Breast epithelium (tissue), 4 donors: Measurements from ENCODE around the gene NTSR2. TPM values are rescaled to one million over a fixed set of nuclear protein-coding genes. Genes with fewer than 3 reads are reported as not detected.

ENCODE experiments used
- DNase-seq, 2 donors: peaks; one replicate each; pipeline ENCODE4 v3.0.0-alpha.2; 2019; ENCODE audit warnings: low spot score in 2 of 2
- H3K27ac ChIP-seq, 2 donors: fragments of 200-600 bp; sonication (generic) in 1 of 2; one replicate each; pipeline ENCODE4 v1.5.1; 2016 to 2019; ENCODE audit warnings: mild to moderate bottlenecking in 1 of 2
- H3K27me3 ChIP-seq, 2 donors: fragments of 200-600 bp; sonication (generic) in 1 of 2; one replicate each; pipeline versions ENCODE4 v1.5.1 to v1.6.0; 2017 to 2019; ENCODE audit warnings: control low read depth in 1 of 2, mild to moderate bottlenecking in 1 of 2
- H3K36me3 ChIP-seq: fragments of 200-600 bp; one replicate; pipeline ENCODE4 v1.5.1; 2019
- H3K4me1 ChIP-seq, 2 donors: fragments of 200-600 bp; sonication (generic); one replicate each; pipeline ENCODE4 v1.5.1; 2016 to 2019; ENCODE audit warnings: control low read depth in 1 of 2
- H3K4me3 ChIP-seq, 3 donors: fragments of 200-600 bp; sonication (generic); 1 replicate in 2 of 3; 2 replicates in 1 of 3; pipeline ENCODE4 v1.5.1; 2016 to 2019; ENCODE audit warnings: mild to moderate bottlenecking in 3 of 3, moderate library complexity in 2 of 3
- H3K9me3 ChIP-seq, 2 donors: fragments of 200-600 bp; sonication (generic) in 1 of 2; one replicate each; pipeline ENCODE4 v1.5.1; 2016 to 2019; ENCODE audit warnings: control low read depth in 1 of 2
- CTCF ChIP-seq, 3 donors: fragments of 450-650 bp; IDR thresholded peaks; one replicate each; pipeline ENCODE4 v1.5.1; 2016 to 2017; ENCODE audit warnings: antibody characterized with exemption in 3 of 3, mild to moderate bottlenecking in 3 of 3, moderate library complexity in 3 of 3
- POLR2A ChIP-seq: fragments of 450-650 bp; IDR thresholded peaks from one replicate; pipeline ENCODE4 v1.6.1; 2016; ENCODE audit warnings: antibody characterized with exemption, mild to moderate bottlenecking, moderate library complexity
- POLR2AphosphoS5 ChIP-seq, 3 donors: sonication (generic); formaldehyde crosslinking; IDR thresholded peaks; one replicate each; pipeline ENCODE4 v1.6.1; 2017; ENCODE audit warnings: antibody characterized with exemption in 3 of 3
- intact Hi-C: fragments of 100-400 bp; cut with DNase I; formaldehyde crosslinking; loops from one replicate; pipeline ENCODE4 v1.15.1; 2023; ENCODE audit warnings: low total_unique reads
- total RNA-seq, 3 donors: library from RNA; depleted of rRNA; stranded (reverse); fragments of >200 nt; gene quantifications; one replicate each; pipeline ENCODE4 v1.1.0, GENCODE V29; 2016

Gene NTSR2
- total RNA-seq, 3 donors from 2014 or later: 0.32 TPM; not detected in 2

DNA sequence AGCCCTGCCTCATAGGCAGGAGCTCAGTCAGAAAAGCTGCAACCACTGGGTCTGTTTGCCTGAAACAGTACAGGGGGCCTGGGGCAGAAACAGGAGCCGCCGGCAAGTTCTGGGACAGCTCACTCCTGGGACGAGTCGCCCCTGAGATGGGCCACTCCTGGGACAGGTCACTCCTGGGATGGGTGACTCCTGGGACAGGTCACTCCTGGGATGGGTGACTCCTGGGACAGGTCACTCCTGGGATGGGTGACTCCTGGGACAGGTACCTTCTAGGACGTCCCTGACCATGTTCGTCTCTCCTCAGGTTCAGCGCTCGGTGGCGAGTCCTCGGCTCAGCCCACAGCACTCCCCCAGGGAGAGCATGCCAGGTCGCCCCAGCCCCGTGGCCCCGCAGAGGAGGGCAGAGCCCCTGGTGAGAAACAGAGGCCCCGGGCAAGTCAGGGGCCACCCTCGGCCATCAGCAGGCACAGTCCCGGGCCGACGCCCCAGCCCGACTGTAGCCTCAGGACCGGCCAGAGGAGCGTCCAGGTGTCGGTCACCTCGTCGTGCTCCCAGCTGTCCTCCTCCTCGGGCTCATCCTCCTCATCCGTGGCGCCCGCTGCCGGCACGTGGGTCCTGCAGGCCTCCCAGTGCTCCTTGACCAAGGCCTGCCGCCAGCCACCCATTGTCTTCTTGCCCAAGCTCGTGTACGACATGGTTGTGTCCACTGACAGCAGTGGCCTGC, 51.8 kb downstream of the NTSR2 start:
- Histone ChIP-seq H3K9me3 (no peaks in the 10 kb centered on the region), H3K27me3 (no peaks in the 10 kb centered on the region), H3K4me1 (no peaks in the 10 kb centered on the region), H3K36me3 (peaks cover 6% of the 10 kb centered on the region), H3K27ac (no peak overlapping the region), H3K4me3 (no peak overlapping the region)
- no peak for DNase-seq
- TF ChIP-seq POLR2A (no peak), CTCF (IDR thresholded peaks at IDR 0.05) (no peak), POLR2AphosphoS5 (IDR thresholded peaks at IDR 0.05) (no peak)
- intact Hi-C loops: loop anchor here (10.0 kb wide), 1 partner anchor 83 kb away; the partner anchor contains the start of gene GREB1

- Histone ChIP-seq H3K4me3 (no peak overlapping the region), H3K27ac (no peak overlapping the region), H3K36me3 (peaks cover 6% of the 10 kb centered on the region), H3K4me1 (no peaks in the 10 kb centered on the region), H3K27me3 (no peaks in the 10 kb centered on the region), H3K9me3 (no peaks in the 10 kb centered on the region)
- DNase-seq: no peak
- TF ChIP-seq POLR2A: no peak
- TF ChIP-seq POLR2AphosphoS5 (IDR thresholded peaks at IDR 0.05): no peak
- no peak for TF ChIP-seq CTCF (IDR thresholded peaks at IDR 0.05)
- intact Hi-C loops: loop anchor here (10.0 kb wide), 1 partner anchor 83 kb away; the partner anchor contains the start of gene GREB1
Observed at GRCh38 chr2:11617527-11617926, 52.5 kb downstream of the NTSR2 start.

GRCh38 chr2:11616851-11617415, 53.1 kb downstream of the NTSR2 start:
- H3K27me3 ChIP-seq: no peaks in the 10 kb centered on the region
- H3K4me1 ChIP-seq: no peaks in the 10 kb centered on the region
- intact Hi-C loops: loop anchor here (10.0 kb wide), 1 partner anchor 82 kb away; the partner anchor contains the start of gene GREB1
- H3K9me3 ChIP-seq: no peaks in the 10 kb centered on the region
- no peak for DNase-seq
- H3K36me3 ChIP-seq: peaks cover 6% of the 10 kb centered on the region
- no peak overlapping the region for H3K4me3 ChIP-seq
- no peak for TF ChIP-seq POLR2AphosphoS5 (IDR thresholded peaks at IDR 0.05)
- no peak for TF ChIP-seq CTCF (IDR thresholded peaks at IDR 0.05)
- no peak for TF ChIP-seq POLR2A
- H3K27ac ChIP-seq: no peak overlapping the region

- H3K36me3 ChIP-seq: peaks cover 6% of the 10 kb centered on the region
Observed at GRCh38 chr2:11616097-11616687, 53.8 kb downstream of the NTSR2 start.

More at GRCh38 chr2:11616097-11616687, 53.8 kb downstream of the NTSR2 start:
- no peak for TF ChIP-seq CTCF (IDR thresholded peaks at IDR 0.05)
- no peak for TF ChIP-seq POLR2A
- TF ChIP-seq POLR2AphosphoS5 (IDR thresholded peaks at IDR 0.05): no peak
- H3K27ac ChIP-seq: no peak overlapping the region
- DNase-seq: no peak
- H3K4me1 ChIP-seq: no peaks in the 10 kb centered on the region
- H3K4me3 ChIP-seq: no peak overlapping the region
- H3K9me3 ChIP-seq: no peaks in the 10 kb centered on the region
- intact Hi-C loops: loop anchor here (10.0 kb wide), 1 partner anchor 81 kb away; the partner anchor contains the start of gene GREB1
- no peaks in the 10 kb centered on the region for H3K27me3 ChIP-seq
